T-helper 1 cell treated with Interleukin-12 subunit alpha and Interleukin-12 subunit beta and Interleukin-4 antibody, amounts not matched to agents 30 ng/mL and 1 ng/mL, for 36 hours (primary cell): Measurements from ENCODE around the gene NUB1. TPM values are rescaled to one million over a fixed set of nuclear protein-coding genes. Genes with fewer than 3 reads are reported as not detected.

Source experiments
- intact Hi-C: fragments of 100-400 bp; cut with micrococcal nuclease; formaldehyde crosslinking; loops from one replicate; pipeline ENCODE4 v1.15.1; 2024
- total RNA-seq: library from RNA; stranded (reverse); gene quantifications from 2 replicates; pipeline ENCODE4 v1.2.3, GENCODE V29; 2022

NUB1 gene
- total RNA-seq, 1 donor from 2014 or later: 66.5 TPM

- intact Hi-C loops: no loop called here
These were observed 74.7 kb downstream of the NUB1 start for GRCh38 chr7:151416112-151416940.

GRCh38 chr7:151416941-151417315 lies 75.3 kb downstream of the NUB1 start:
- intact Hi-C loops: no loop called here

GRCh38 chr7:151420144-151420543 lies 78.5 kb downstream of the NUB1 start:
- intact Hi-C loops: no loop called here

GRCh38 chr7:151422212-151422611 lies 80.6 kb downstream of the NUB1 start:
- intact Hi-C loops: no loop called here

GRCh38 chr7:151423226-151423625 lies 81.6 kb downstream of the NUB1 start:
- intact Hi-C loops: no loop called here

GRCh38 chr7:151423936-151424335 lies 82.3 kb downstream of the NUB1 start:
- intact Hi-C loops: no loop called here

- intact Hi-C loops: no loop called here
These were observed 83.2 kb downstream of the NUB1 start for GRCh38 chr7:151424799-151425198.

- intact Hi-C loops: no loop called here
These were observed 84.2 kb downstream of the NUB1 start for GRCh38 chr7:151425670-151426440.

- intact Hi-C loops: no loop called here
These were observed 84.9 kb downstream of the NUB1 start for GRCh38 chr7:151426441-151426903.

- intact Hi-C loops: no loop called here
These were observed 85.5 kb downstream of the NUB1 start for GRCh38 chr7:151426904-151427704.

GRCh38 chr7:151427705-151428377 lies 86.2 kb downstream of the NUB1 start:
- intact Hi-C loops: no loop called here

Other genes starting within 250 kb of the NUB1 start
- gene GBX1, start 174.1 kb upstream of the NUB1 start, total RNA-seq: not detected in 2 replicates
- gene ASB10, start 154.6 kb upstream of the NUB1 start, total RNA-seq: not detected in 2 replicates
- gene H2BK1, start 131.3 kb upstream of the NUB1 start, total RNA-seq: 0.66 TPM in 1 of 2 replicates, not detected in the other
- 43.3 and 47.8 TPM in 2 replicates for gene ABCF2, start 114.6 kb upstream of the NUB1 start, total RNA-seq
- gene CHPF2, start 109.3 kb upstream of the NUB1 start, total RNA-seq: 50.6 and 51.9 TPM in 2 replicates
- gene SMARCD3, start 93.1 kb upstream of the NUB1 start, total RNA-seq: 1.8 and 4.0 TPM in 2 replicates
- not detected in 2 replicates for gene WDR86, start 68.2 kb downstream of the NUB1 start, total RNA-seq
- not detected in 2 replicates for gene CRYGN, start 98.3 kb downstream of the NUB1 start, total RNA-seq
- 62.4 and 68.3 TPM in 2 replicates for gene RHEB, start 178.1 kb downstream of the NUB1 start, total RNA-seq